ENCODE measurements around the gene FAM209A.

DNA sequence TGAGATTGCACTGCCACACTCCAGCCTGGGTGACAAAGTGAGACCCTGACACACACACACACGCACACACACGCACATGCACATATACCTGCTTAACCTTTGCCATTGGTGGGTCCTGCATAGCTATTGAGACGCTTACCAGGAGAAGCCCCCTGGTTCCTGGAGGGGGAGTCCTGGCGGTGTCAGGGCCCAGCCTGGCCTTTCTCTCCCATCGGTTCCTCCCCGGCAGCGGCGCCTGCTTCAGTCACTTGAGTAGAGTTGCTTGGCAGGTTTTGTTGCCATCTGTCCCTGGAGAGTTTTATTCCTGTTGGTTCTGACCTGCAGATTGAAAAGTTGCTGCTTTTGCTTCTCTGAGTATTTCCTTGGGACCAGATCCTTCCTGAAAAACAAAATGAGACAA is 20.6 kb upstream of the FAM209A start:
- TF ChIP-seq EZH2 (optimal IDR thresholded peaks at IDR 0.05; ENCODE audit: low read depth, low read length), result no peak
- TF ChIP-seq, protein P1, sequence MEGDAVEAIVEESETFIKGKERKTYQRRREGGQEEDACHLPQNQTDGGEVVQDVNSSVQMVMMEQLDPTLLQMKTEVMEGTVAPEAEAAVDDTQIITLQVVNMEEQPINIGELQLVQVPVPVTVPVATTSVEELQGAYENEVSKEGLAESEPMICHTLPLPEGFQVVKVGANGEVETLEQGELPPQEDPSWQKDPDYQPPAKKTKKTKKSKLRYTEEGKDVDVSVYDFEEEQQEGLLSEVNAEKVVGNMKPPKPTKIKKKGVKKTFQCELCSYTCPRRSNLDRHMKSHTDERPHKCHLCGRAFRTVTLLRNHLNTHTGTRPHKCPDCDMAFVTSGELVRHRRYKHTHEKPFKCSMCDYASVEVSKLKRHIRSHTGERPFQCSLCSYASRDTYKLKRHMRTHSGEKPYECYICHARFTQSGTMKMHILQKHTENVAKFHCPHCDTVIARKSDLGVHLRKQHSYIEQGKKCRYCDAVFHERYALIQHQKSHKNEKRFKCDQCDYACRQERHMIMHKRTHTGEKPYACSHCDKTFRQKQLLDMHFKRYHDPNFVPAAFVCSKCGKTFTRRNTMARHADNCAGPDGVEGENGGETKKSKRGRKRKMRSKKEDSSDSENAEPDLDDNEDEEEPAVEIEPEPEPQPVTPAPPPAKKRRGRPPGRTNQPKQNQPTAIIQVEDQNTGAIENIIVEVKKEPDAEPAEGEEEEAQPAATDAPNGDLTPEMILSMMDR (IDR thresholded peaks at IDR 0.05; ENCODE audit: low read length), result no peak
